Upper lobe of left lung (tissue), 6 donors: ENCODE results near the gene MAP7D2. TPM values are rescaled to one million over a fixed set of nuclear protein-coding genes. Genes with fewer than 3 reads are reported as not detected.

Experiments
- ATAC-seq, 2 donors: fragments of 200-7000 bp; cut with Tn5 transposase; one replicate each; pipeline ENCODE4 v1.9.1; 2022; ENCODE audit warnings: mild to moderate bottlenecking in 2 of 2, moderate library complexity in 2 of 2; ENCODE audit not compliant: low FRiP score in 2 of 2
- DNase-seq, 2 donors: peaks; one replicate each; pipeline ENCODE4 v3.0.0-alpha.2; 2019 to 2020
- H3K27ac ChIP-seq, 4 donors: fragments of 200-600 bp; sonication (generic); one replicate each; pipeline ENCODE4 v1.5.1; 2016 to 2019
- H3K27me3 ChIP-seq, 4 donors: fragments of 200-600 bp; sonication (generic); one replicate each; pipeline ENCODE4 v1.5.1; 2017 to 2019
- H3K36me3 ChIP-seq, 4 donors: fragments of 200-600 bp; sonication (generic); one replicate each; pipeline ENCODE4 v1.5.1; 2016 to 2019
- H3K4me1 ChIP-seq, 4 donors: fragments of 200-600 bp; sonication (generic); one replicate each; pipeline ENCODE4 v1.5.1; 2018 to 2019
- H3K4me3 ChIP-seq, 4 donors: fragments of 200-600 bp; sonication (generic); one replicate each; pipeline ENCODE4 v1.5.1; 2017 to 2019; ENCODE audit warnings: mild to moderate bottlenecking in 2 of 4, moderate library complexity in 1 of 4
- H3K9me3 ChIP-seq, 4 donors: fragments of 200-600 bp; sonication (generic); one replicate each; pipeline ENCODE4 v1.5.1; 2018 to 2019
- EP300 ChIP-seq, 4 donors: sonication (generic); formaldehyde crosslinking; IDR thresholded peaks; one replicate each; pipeline ENCODE4 v1.5.1; 2017; ENCODE audit warnings: antibody characterized with exemption in 4 of 4, control low read depth in 2 of 4
- POLR2A ChIP-seq, 4 donors: fragments of 450-650 bp; IDR thresholded peaks; one replicate each; pipeline ENCODE4 v1.5.1; 2016 to 2017; ENCODE audit warnings: antibody characterized with exemption in 4 of 4, mild to moderate bottlenecking in 2 of 4
- POLR2AphosphoS5 ChIP-seq, 2 donors: sonication (generic); formaldehyde crosslinking; IDR thresholded peaks; one replicate each; pipeline ENCODE4 v1.5.1; 2017; ENCODE audit warnings: antibody characterized with exemption in 2 of 2
- WGBS, 2 donors: methylation state at CpG; one replicate each; pipeline ENCODE4 v1.1.5; 2017 to 2018; 5-methylcytosine and 5-hydroxymethylcytosine counted together
- total RNA-seq, 6 donors: library from RNA; depleted of rRNA in 4 of 6; stranded (reverse); fragments of >200 nt in 4 of 6; gene quantifications; one replicate each; pipeline versions ENCODE4 v1.1.0 to v1.2.1, GENCODE V29; 2016 to 2021
- TF ChIP-seq, protein P1 (sequence below), 6 experiments: fragments of 450-650 bp in 4 of 6; fragments of 200-600 bp in 2 of 6; sonication (generic) in 2 of 6; IDR thresholded peaks; one replicate each; pipeline ENCODE4 v1.5.1; 2016 to 2019; ENCODE audit warnings: antibody characterized with exemption in 6 of 6
- donor health status: DM: no; HTN: no; CAD: no; lungs with moderate emphysema.
- donor health status: DM: no; HTN: yes; CAD: no; lungs with severe emphysema.

MAP7D2 gene
- total RNA-seq, 6 donors from 2014 or later = under 0.01 to 13.4 (median 0.51) TPM

- H3K27ac ChIP-seq = peak within 1 kb of the TSS; percentile 78 to 88 (median 78)
- ATAC-seq = peak; percentile 99 to 100
- no peaks in the 10 kb centered on the region for H3K36me3 ChIP-seq
- no peaks in the 10 kb centered on the region for H3K9me3 ChIP-seq
- 19% methylated on average over 39 of the region's 103 CpGs; no CpG with 5 or more reads in 1 of the 2 donors for WGBS, 2 donors
- DNase-seq = peak; percentile 93 to 98
- H3K27me3 ChIP-seq = no peaks in the 10 kb centered on the region
- TF ChIP-seq, protein P1, sequence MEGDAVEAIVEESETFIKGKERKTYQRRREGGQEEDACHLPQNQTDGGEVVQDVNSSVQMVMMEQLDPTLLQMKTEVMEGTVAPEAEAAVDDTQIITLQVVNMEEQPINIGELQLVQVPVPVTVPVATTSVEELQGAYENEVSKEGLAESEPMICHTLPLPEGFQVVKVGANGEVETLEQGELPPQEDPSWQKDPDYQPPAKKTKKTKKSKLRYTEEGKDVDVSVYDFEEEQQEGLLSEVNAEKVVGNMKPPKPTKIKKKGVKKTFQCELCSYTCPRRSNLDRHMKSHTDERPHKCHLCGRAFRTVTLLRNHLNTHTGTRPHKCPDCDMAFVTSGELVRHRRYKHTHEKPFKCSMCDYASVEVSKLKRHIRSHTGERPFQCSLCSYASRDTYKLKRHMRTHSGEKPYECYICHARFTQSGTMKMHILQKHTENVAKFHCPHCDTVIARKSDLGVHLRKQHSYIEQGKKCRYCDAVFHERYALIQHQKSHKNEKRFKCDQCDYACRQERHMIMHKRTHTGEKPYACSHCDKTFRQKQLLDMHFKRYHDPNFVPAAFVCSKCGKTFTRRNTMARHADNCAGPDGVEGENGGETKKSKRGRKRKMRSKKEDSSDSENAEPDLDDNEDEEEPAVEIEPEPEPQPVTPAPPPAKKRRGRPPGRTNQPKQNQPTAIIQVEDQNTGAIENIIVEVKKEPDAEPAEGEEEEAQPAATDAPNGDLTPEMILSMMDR (IDR thresholded peaks at IDR 0.05) = peak; percentile 75 to 94 (median 88)
- peak in 1 of 2 donors; percentile 15 for TF ChIP-seq POLR2AphosphoS5 (IDR thresholded peaks at IDR 0.05)
- TF ChIP-seq EP300 (IDR thresholded peaks at IDR 0.05) = no peak
- peak in 1 of 4 donors; percentile 10 for TF ChIP-seq POLR2A (IDR thresholded peaks at IDR 0.05)
- H3K4me1 ChIP-seq = peaks cover 0 to 13% (median 2%) of the 10 kb centered on the region in 4 donors
- peak within 1 kb of the TSS; percentile 52 to 82 (median 77) for H3K4me3 ChIP-seq
These were observed 126.0 kb downstream of the MAP7D2 start, which contains the start of gene BCLAF3 for GRCh38 chrX:19990556-19991349. TSS of gene BCLAF3 (minus strand) at chrX:19991061. CDS start at chrX:19970264, 20,797 bp downstream.

DNA sequence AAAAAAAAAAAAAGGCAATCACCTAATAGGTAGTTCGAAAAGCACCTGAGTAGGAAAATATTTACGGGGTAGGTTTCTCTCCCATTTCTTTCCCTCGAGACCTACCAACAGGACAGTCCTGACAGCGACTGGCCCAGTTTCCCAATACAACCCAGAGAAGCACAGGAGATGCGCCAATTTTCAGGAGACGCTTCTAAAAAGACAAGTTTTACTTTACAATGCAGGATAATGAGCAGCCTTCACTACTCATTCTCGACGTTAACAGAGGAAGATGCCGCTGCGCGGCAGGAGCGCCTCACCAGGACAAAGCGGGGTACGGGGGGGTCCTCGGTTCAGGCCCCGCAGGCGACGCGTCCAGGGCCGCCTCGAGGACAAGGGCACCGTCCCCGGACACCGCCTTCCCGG lies 126.6 kb downstream of the MAP7D2 start:
- no peaks in the 10 kb centered on the region for H3K27me3 ChIP-seq
- ATAC-seq (peak in 1 of 2 donors; percentile 34), DNase-seq (no peak)
- H3K9me3 ChIP-seq = no peaks in the 10 kb centered on the region
- peak overlapping the region; percentile 52 to 82 (median 77) for H3K4me3 ChIP-seq
- TF ChIP-seq, protein P1 (IDR thresholded peaks at IDR 0.05) = no peak
- 16 to 26% methylated on average over 5 to 24 of the region's 25 CpGs for WGBS, 2 donors
- peak overlapping the region; percentile 78 to 88 (median 78) for H3K27ac ChIP-seq
- peaks cover 0 to 13% (median 2%) of the 10 kb centered on the region in 4 donors for H3K4me1 ChIP-seq
- no peaks in the 10 kb centered on the region for H3K36me3 ChIP-seq

DNA sequence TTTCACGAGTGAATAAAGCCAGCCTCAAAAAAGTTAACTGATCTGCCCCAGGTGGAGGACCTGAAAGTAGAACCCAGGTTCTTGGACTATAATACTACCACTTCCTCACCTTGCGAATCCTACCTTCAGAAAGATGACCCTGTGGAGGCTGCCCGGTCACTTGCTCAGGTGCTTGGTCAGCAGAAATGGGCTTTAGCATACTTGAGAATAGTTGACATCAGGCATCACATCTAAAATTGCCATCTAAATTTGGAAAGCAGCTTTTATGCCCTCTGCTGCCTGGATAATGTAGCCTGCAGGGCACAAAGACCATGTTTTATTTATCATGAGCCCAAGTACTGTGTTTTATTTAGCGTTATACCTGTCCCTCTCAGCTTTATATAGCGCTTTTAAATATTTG lies 128.9 kb downstream of the MAP7D2 start:
- DNase-seq (no peak), ATAC-seq (no peak)
- TF ChIP-seq EP300 (IDR thresholded peaks at IDR 0.05) (no peak), POLR2A (IDR thresholded peaks at IDR 0.05) (no peak), POLR2AphosphoS5 (IDR thresholded peaks at IDR 0.05) (no peak)
- TF ChIP-seq, protein P1 (IDR thresholded peaks at IDR 0.05) = no peak
- WGBS, 2 donors = 82 to 93% methylated on average over 5 of the region's 5 CpGs
- no peak overlapping the region for H3K4me3 ChIP-seq
- no peaks in the 10 kb centered on the region for H3K27me3 ChIP-seq
- H3K9me3 ChIP-seq = no peaks in the 10 kb centered on the region
- H3K27ac ChIP-seq = no peak overlapping the region
- H3K4me1 ChIP-seq = peaks cover 0 to 13% (median 2%) of the 10 kb centered on the region in 4 donors
- no peaks in the 10 kb centered on the region for H3K36me3 ChIP-seq

DNA sequence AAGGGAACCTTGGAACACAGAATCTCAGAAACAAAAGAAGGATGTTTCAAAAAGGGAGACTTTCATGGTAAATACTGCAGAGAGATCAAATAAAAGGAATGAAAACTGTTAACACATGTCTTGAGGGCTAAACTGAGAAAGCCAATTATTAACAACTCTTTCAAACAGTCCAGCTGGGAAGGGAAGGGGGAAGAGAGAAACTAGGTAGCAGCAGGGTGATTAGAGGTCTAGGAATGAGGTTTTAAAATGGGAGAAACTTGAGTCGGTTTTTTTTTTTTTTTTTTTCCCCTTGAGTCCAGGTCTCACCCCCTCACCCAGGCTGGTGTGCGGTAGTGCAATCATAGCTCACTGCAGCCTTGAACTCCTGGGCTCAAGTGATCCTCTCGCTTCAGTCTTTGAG lies 130.2 kb downstream of the MAP7D2 start:
- Histone ChIP-seq H3K4me3 (no peak overlapping the region), H3K9me3 (no peaks in the 10 kb centered on the region), H3K27me3 (no peaks in the 10 kb centered on the region), H3K36me3 (no peaks in the 10 kb centered on the region), H3K27ac (no peak overlapping the region), H3K4me1 (peaks cover 0 to 13% (median 3%) of the 10 kb centered on the region in 4 donors)
- ATAC-seq = no peak
- DNase-seq = no peak
- WGBS, 2 donors = 81 to 83% methylated on average over 3 of the region's 3 CpGs
- TF ChIP-seq, protein P1 (IDR thresholded peaks at IDR 0.05) = no peak
- no peak for TF ChIP-seq EP300 (IDR thresholded peaks at IDR 0.05)
- TF ChIP-seq POLR2A (IDR thresholded peaks at IDR 0.05) = no peak
- TF ChIP-seq POLR2AphosphoS5 (IDR thresholded peaks at IDR 0.05) = no peak
